GM12878 (cell line): ENCODE measurements around the gene PCDHA12. TPM values are rescaled to one million over a fixed set of nuclear protein-coding genes. Genes with fewer than 3 reads are reported as not detected.

Experiments
- ATAC-seq: fragments of 200-7000 bp; cut with Tn5 transposase; 3 replicates; pipeline ENCODE4 v1.9.1; 2020; ENCODE audit warnings: mild to moderate bottlenecking, moderate library complexity
- BruUV-seq: library from RNA; stranded (reverse); fragments of 400-500 nt; replicated peaks from 2 replicates; lab custom pipeline; 2021; lab: Mats Ljungman, UMichigan
- CTCF ChIA-PET: fragments of 300-600 bp; sonication (Branson Sonifier 250); formaldehyde crosslinking; extraction: SDS; loops from one replicate; lab custom pipeline; 2021; ENCODE audit warnings: inconsistent platforms; lab: Yijun Ruan, JAX
- POLR2A ChIA-PET: fragments of 350-600 bp; formaldehyde crosslinking; extraction: SDS; loops from one replicate; lab custom pipeline; 2021; ENCODE audit warnings: inconsistent platforms; lab: Charles Lee
- RAD21 ChIA-PET: fragments of 300-600 bp; sonication (Branson Sonifier 250); formaldehyde crosslinking; loops from one replicate; lab custom pipeline; 2023; ENCODE audit warnings: antibody characterized with exemption; ENCODE audit not compliant: unreplicated experiment; lab: Charles Lee
- SMC1A ChIA-PET: fragments of 300-600 bp; sonication (Branson Sonifier 250); formaldehyde crosslinking; loops from one replicate; lab custom pipeline; 2023; ENCODE audit not compliant: unreplicated experiment, uncharacterized antibody; lab: Charles Lee
- DNase-seq: peaks from one replicate; pipeline ENCODE4 v3.0.0-alpha.2; 2011; ENCODE audit warnings: low read depth, low spot score
- FAIRE-seq: peaks from 3 replicates; lab custom pipeline; 2011; peaks lifted over from hg19 to GRCh38; lab: Jason Lieb, UNC
- H2AFZ ChIP-seq: 2 replicates; pipeline ENCODE4 v1.6.0; 2011; ENCODE audit warnings: low read depth, low read length, control low read depth; ENCODE audit not compliant: control insufficient read depth
- H3K27ac ChIP-seq: 2 replicates; pipeline ENCODE4 v1.5.1; 2011; ENCODE audit warnings: control low read depth; ENCODE audit not compliant: control insufficient read depth, insufficient read depth
- H3K27me3 ChIP-seq, 2 experiments: replicated peaks in 1 of 2; 2 replicates each; pipeline versions ENCODE4 v1.6.0 to v1.6.1; 2011; ENCODE audit warnings: low read length in 1 of 2; ENCODE audit not compliant: control insufficient read depth in 2 of 2, insufficient read depth in 2 of 2
- H3K36me3 ChIP-seq, 2 experiments: 2 replicates each; pipeline ENCODE4 v1.5.1; 2011; ENCODE audit warnings: low read length in 1 of 2; ENCODE audit not compliant: control insufficient read depth in 2 of 2, insufficient read depth in 2 of 2
- H3K4me1 ChIP-seq: 2 replicates; pipeline ENCODE4 v1.6.1; 2011; ENCODE audit warnings: mild to moderate bottlenecking, low read length, moderate library complexity, mixed read lengths; ENCODE audit not compliant: control insufficient read depth, insufficient read depth
- H3K4me2 ChIP-seq: 2 replicates; pipeline ENCODE4 v1.6.0; 2011; ENCODE audit warnings: control low read depth; ENCODE audit not compliant: control insufficient read depth, insufficient read depth
- H3K4me3 ChIP-seq: fragments of 200-600 bp; sonication (generic); 2 replicates; pipeline ENCODE4 v1.5.1; 2016
- H3K79me2 ChIP-seq: 2 replicates; pipeline ENCODE4 v1.6.0; 2011; ENCODE audit warnings: low read length; ENCODE audit not compliant: control insufficient read depth, insufficient read depth
- H3K9ac ChIP-seq: 2 replicates; pipeline ENCODE4 v1.8.0; 2011; ENCODE audit warnings: low read length, control low read depth, mixed read lengths; ENCODE audit not compliant: control insufficient read depth, insufficient read depth
- H3K9me3 ChIP-seq: replicated peaks from 3 replicates; pipeline ENCODE4 v1.5.1; 2011; ENCODE audit warnings: mild to moderate bottlenecking, low read length; ENCODE audit not compliant: control insufficient read depth, insufficient read depth
- H4K20me1 ChIP-seq: 2 replicates; pipeline ENCODE4 v1.6.0; 2011; ENCODE audit not compliant: control insufficient read depth, insufficient read depth
- ATF3 ChIP-seq: IDR thresholded peaks from 2 replicates; pipeline ENCODE4 v1.6.1; 2011; ENCODE audit warnings: low read depth, mild to moderate bottlenecking, low read length, moderate library complexity, borderline replicate concordance; ENCODE audit errors: extremely low read depth
- CTCF ChIP-seq, 3 experiments: IDR thresholded peaks in 2 of 3; conservative IDR thresholded peaks in 1 of 3; 2 replicates each; pipeline ENCODE4 v1.5.1; 2011; ENCODE audit warnings: low read depth in 3 of 3, low read length in 3 of 3, mild to moderate bottlenecking in 3 of 3, control low read depth in 2 of 3, moderate library complexity in 2 of 3, inconsistent platforms in 1 of 3, mixed read lengths in 1 of 3; ENCODE audit not compliant: control insufficient read depth in 2 of 3, insufficient read depth in 1 of 3; ENCODE audit errors: extremely low read depth in 1 of 3
- FOXM1 ChIP-seq: IDR thresholded peaks from 2 replicates; pipeline ENCODE4 v1.6.1; 2012; ENCODE audit warnings: low read depth, mild to moderate bottlenecking, inconsistent platforms, low read length, moderate library complexity
- HSF1 ChIP-seq: fragments of 150-350 bp; IDR thresholded peaks from 2 replicates; pipeline ENCODE4 v1.6.1; 2014; ENCODE audit warnings: mild to moderate bottlenecking, low read depth, low read length
- SMARCA5 ChIP-seq: fragments of 450-650 bp; IDR thresholded peaks from 2 replicates; pipeline ENCODE4 v1.6.1; 2017; ENCODE audit warnings: mild to moderate bottlenecking
- SMC3 ChIP-seq: IDR thresholded peaks from 2 replicates; pipeline ENCODE4 v1.6.1; 2011; ENCODE audit warnings: low read length, improper control_type of control experiment, borderline replicate concordance
- WGBS: methylation state at CpG from one replicate; pipeline ENCODE4 v1.1.6; 2016; ENCODE audit warnings: low lambda C conversion rate; ENCODE audit not compliant: insufficient replicate concordance, insufficient coverage; ENCODE audit errors: missing lambda C conversion rate; 5-methylcytosine and 5-hydroxymethylcytosine counted together
- in situ Hi-C: fragments of 300-500 bp; cut with MboI; formaldehyde crosslinking; loops from 9 replicates; pipeline ENCODE4 v1.14.3; 2018; ENCODE audit warnings: mixed read lengths
- intact Hi-C: fragments of 100-400 bp; cut with micrococcal nuclease; formaldehyde crosslinking; loops from one replicate; pipeline ENCODE4 v1.14.2; 2022; ENCODE audit not compliant: unreplicated experiment
- polyA plus RNA-seq, 11 experiments: library from polyadenylated mRNA; depleted of rRNA in 4 of 11; unstranded in 6 of 11; stranded (reverse) in 5 of 11; fragments of >200 nt; fragmentation: Nextera tagmentation in 4 of 11; fragmentation: Illumina TruSeq in 1 of 11; extraction: Ambion mirVana in 4 of 11; extraction: Trizol in 1 of 11; gene quantifications; 1 replicate in 1 of 11; 2 replicates in 10 of 11; pipeline versions ENCODE4 v1.2.1 to v1.2.3, GENCODE V29; 2011 to 2016; ENCODE audit warnings: inconsistent platforms in 2 of 11, missing spikeins in 2 of 11, low read depth in 1 of 11
- total RNA-seq, 4 experiments: library from RNA; depleted of rRNA in 3 of 4; stranded (reverse); fragments of >200 nt in 3 of 4; fragmentation: Illumina TruSeq in 1 of 4; extraction: Trizol in 1 of 4; gene quantifications; 2 replicates each; pipeline versions ENCODE4 v1.2.1 to v1.2.3, GENCODE V29; 2013 to 2021
- TF ChIP-seq, protein P1 (sequence below): IDR thresholded peaks from 2 replicates; pipeline ENCODE4 v1.6.1; 2012; ENCODE audit warnings: low read depth, low read length, improper control_type of control experiment
- TF ChIP-seq, protein P2 (sequence below): fragments of 450-650 bp; IDR thresholded peaks from 2 replicates; pipeline ENCODE4 v1.6.1; 2014; ENCODE audit warnings: mild to moderate bottlenecking
- TF ChIP-seq, protein P3 (sequence below): IDR thresholded peaks from 2 replicates; pipeline ENCODE4 v1.6.1; 2012; ENCODE audit warnings: improper control_type of control experiment, low read depth, low read length; ENCODE audit not compliant: insufficient replicate concordance
- TF ChIP-seq, protein P4 (sequence below): IDR thresholded peaks from 2 replicates; pipeline ENCODE4 v1.6.1; 2011; ENCODE audit warnings: mild to moderate bottlenecking, low read depth, low read length, moderate library complexity; ENCODE audit not compliant: insufficient replicate concordance

PCDHA12 gene
- total and polyA plus RNA-seq, 10 of the 15 experiments (the other 5 are each of a cell fraction or from before 2014, with no cell fraction given), result not detected

DNA sequence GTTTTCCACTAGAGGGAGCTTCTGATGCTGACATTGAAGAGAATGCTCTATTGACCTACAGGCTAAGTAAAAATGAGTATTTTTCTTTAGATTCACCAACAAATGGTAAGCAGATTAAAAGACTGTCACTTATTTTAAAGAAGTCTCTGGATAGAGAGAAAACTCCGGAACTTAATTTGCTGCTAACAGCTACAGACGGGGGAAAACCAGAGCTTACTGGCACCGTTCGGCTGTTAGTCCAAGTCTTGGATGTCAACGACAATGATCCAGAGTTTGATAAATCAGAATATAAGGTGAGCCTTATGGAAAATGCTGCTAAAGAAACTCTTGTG is 5.6 kb upstream of the PCDHA12 start:
- no peak overlapping the region for H3K4me3 ChIP-seq
- no peaks in the 10 kb centered on the region for H3K27me3 ChIP-seq
- RAD21 ChIA-PET, result no interaction called here
- POLR2A ChIA-PET, result no interaction called here
- H2AFZ ChIP-seq, result no peak overlapping the region
- SMC1A ChIA-PET, result no interaction called here
- no peaks in the 10 kb centered on the region for H4K20me1 ChIP-seq
- no peaks in the 10 kb centered on the region; the same call in 1 of the 3 replicates for H3K9me3 ChIP-seq
- DNase-seq (no peak), FAIRE-seq (no peak), ATAC-seq (no peak)
- intact Hi-C loops (no loop called here), in situ Hi-C loops (no loop called here)
- H3K27ac ChIP-seq, result no peak overlapping the region
- H3K79me2 ChIP-seq, result no peaks in the 10 kb centered on the region
- no peaks in the 10 kb centered on the region for H3K4me1 ChIP-seq
- H3K36me3 ChIP-seq, result no peaks in the 10 kb centered on the region
- 84% methylated on average over 5 of the region's 5 CpGs for WGBS
- no TSS peak for BruUV-seq
- H3K4me2 ChIP-seq, result no peak overlapping the region
- H3K9ac ChIP-seq, result no peak overlapping the region
- CTCF ChIA-PET, result interaction anchor here (0.6 to 0.9 kb wide), 3 partner anchors 9 to 680 kb away, joined by 3 to 4 read pairs (median 4); no protein-coding TSS in a partner anchor
- TF ChIP-seq, protein P1, sequence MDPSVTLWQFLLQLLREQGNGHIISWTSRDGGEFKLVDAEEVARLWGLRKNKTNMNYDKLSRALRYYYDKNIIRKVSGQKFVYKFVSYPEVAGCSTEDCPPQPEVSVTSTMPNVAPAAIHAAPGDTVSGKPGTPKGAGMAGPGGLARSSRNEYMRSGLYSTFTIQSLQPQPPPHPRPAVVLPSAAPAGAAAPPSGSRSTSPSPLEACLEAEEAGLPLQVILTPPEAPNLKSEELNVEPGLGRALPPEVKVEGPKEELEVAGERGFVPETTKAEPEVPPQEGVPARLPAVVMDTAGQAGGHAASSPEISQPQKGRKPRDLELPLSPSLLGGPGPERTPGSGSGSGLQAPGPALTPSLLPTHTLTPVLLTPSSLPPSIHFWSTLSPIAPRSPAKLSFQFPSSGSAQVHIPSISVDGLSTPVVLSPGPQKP, result no peak
- TF ChIP-seq HSF1 (no peak), FOXM1 (no peak), SMARCA5 (no peak), SMC3 (no peak), CTCF (IDR thresholded peaks at IDR 0.05 in 2 of 3, conservative IDR thresholded peaks at IDR 0.05 in 1 of 3; ENCODE audit: control insufficient read depth in 2 of 3, extremely low read depth in 1 of 3, insufficient read depth in 1 of 3, low read depth in 3 of 3, low read length in 3 of 3) (no peak; a peak in 1 of 6 replicates), ATF3 (no peak)
- TF ChIP-seq, protein P2, sequence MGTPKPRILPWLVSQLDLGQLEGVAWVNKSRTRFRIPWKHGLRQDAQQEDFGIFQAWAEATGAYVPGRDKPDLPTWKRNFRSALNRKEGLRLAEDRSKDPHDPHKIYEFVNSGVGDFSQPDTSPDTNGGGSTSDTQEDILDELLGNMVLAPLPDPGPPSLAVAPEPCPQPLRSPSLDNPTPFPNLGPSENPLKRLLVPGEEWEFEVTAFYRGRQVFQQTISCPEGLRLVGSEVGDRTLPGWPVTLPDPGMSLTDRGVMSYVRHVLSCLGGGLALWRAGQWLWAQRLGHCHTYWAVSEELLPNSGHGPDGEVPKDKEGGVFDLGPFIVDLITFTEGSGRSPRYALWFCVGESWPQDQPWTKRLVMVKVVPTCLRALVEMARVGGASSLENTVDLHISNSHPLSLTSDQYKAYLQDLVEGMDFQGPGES, result no peak
- TF ChIP-seq, protein P3, sequence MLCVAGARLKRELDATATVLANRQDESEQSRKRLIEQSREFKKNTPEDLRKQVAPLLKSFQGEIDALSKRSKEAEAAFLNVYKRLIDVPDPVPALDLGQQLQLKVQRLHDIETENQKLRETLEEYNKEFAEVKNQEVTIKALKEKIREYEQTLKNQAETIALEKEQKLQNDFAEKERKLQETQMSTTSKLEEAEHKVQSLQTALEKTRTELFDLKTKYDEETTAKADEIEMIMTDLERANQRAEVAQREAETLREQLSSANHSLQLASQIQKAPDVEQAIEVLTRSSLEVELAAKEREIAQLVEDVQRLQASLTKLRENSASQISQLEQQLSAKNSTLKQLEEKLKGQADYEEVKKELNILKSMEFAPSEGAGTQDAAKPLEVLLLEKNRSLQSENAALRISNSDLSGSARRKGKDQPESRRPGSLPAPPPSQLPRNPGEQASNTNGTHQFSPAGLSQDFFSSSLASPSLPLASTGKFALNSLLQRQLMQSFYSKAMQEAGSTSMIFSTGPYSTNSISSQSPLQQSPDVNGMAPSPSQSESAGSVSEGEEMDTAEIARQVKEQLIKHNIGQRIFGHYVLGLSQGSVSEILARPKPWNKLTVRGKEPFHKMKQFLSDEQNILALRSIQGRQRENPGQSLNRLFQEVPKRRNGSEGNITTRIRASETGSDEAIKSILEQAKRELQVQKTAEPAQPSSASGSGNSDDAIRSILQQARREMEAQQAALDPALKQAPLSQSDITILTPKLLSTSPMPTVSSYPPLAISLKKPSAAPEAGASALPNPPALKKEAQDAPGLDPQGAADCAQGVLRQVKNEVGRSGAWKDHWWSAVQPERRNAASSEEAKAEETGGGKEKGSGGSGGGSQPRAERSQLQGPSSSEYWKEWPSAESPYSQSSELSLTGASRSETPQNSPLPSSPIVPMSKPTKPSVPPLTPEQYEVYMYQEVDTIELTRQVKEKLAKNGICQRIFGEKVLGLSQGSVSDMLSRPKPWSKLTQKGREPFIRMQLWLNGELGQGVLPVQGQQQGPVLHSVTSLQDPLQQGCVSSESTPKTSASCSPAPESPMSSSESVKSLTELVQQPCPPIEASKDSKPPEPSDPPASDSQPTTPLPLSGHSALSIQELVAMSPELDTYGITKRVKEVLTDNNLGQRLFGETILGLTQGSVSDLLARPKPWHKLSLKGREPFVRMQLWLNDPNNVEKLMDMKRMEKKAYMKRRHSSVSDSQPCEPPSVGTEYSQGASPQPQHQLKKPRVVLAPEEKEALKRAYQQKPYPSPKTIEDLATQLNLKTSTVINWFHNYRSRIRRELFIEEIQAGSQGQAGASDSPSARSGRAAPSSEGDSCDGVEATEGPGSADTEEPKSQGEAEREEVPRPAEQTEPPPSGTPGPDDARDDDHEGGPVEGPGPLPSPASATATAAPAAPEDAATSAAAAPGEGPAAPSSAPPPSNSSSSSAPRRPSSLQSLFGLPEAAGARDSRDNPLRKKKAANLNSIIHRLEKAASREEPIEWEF, result no peak
- TF ChIP-seq, protein P4, sequence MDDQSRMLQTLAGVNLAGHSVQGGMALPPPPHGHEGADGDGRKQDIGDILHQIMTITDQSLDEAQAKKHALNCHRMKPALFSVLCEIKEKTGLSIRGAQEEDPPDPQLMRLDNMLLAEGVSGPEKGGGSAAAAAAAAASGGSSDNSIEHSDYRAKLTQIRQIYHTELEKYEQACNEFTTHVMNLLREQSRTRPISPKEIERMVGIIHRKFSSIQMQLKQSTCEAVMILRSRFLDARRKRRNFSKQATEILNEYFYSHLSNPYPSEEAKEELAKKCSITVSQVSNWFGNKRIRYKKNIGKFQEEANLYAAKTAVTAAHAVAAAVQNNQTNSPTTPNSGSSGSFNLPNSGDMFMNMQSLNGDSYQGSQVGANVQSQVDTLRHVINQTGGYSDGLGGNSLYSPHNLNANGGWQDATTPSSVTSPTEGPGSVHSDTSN, result no peak
